Osteoblast (primary cell): Measurements from ENCODE around the gene HSP90AA1. TPM values are rescaled to one million over a fixed set of nuclear protein-coding genes. Genes with fewer than 3 reads are reported as not detected.
"Not testable (repeated sequence)": the region's sequence is repeated elsewhere in the genome, so short reads cannot be mapped to it uniquely, and the experiment has no call there.

Experiments used
- DNase-seq: peaks from one replicate; pipeline ENCODE4 v3.0.0; 2011; ENCODE audit warnings: low spot score, mixed read lengths; ENCODE audit not compliant: insufficient read length; ENCODE audit errors: missing footprints
- H2AFZ ChIP-seq: 2 replicates; pipeline ENCODE4 v1.6.0; 2011; ENCODE audit warnings: mild to moderate bottlenecking, low read length
- H3K27ac ChIP-seq: 2 replicates; pipeline ENCODE4 v1.5.1; 2011; ENCODE audit warnings: mild to moderate bottlenecking, low read depth, low read length, moderate library complexity
- H3K27me3 ChIP-seq: 2 replicates; pipeline ENCODE4 v1.6.0; 2012; ENCODE audit warnings: mild to moderate bottlenecking, control low read depth, inconsistent platforms, low read length, moderate library complexity; ENCODE audit not compliant: insufficient read depth
- H3K36me3 ChIP-seq: 2 replicates; pipeline ENCODE4 v1.5.1; 2011; ENCODE audit warnings: mild to moderate bottlenecking, low read length, control low read depth, moderate library complexity; ENCODE audit not compliant: insufficient read depth
- H3K4me1 ChIP-seq: 2 replicates; pipeline ENCODE4 v1.5.1; 2011; ENCODE audit warnings: mild to moderate bottlenecking, low read length, control low read depth, moderate library complexity; ENCODE audit not compliant: insufficient read depth
- H3K4me2 ChIP-seq: 2 replicates; pipeline ENCODE4 v1.6.0; 2011; ENCODE audit warnings: mild to moderate bottlenecking, low read length; ENCODE audit not compliant: insufficient read depth
- H3K4me3 ChIP-seq: fragments of 200-600 bp; sonication (generic); 3 replicates; pipeline ENCODE4 v1.5.1; 2012; ENCODE audit warnings: mild to moderate bottlenecking, low read length, inconsistent platforms; ENCODE audit not compliant: insufficient read depth
- H3K79me2 ChIP-seq: 2 replicates; pipeline ENCODE4 v1.6.0; 2012; ENCODE audit warnings: mild to moderate bottlenecking, low read length, control low read depth, inconsistent platforms; ENCODE audit not compliant: insufficient read depth
- H3K9me3 ChIP-seq: 2 replicates; pipeline ENCODE4 v1.5.1; 2011; ENCODE audit warnings: low read depth, low read length, control low read depth
- H4K20me1 ChIP-seq: 2 replicates; pipeline ENCODE4 v1.6.0; 2012; ENCODE audit warnings: mild to moderate bottlenecking, low read length, control low read depth; ENCODE audit not compliant: insufficient read depth
- CTCF ChIP-seq: IDR thresholded peaks from 2 replicates; pipeline ENCODE4 v1.5.1; 2011; ENCODE audit warnings: mild to moderate bottlenecking, low read depth, low read length, moderate library complexity; ENCODE audit errors: extremely low read depth
- total RNA-seq: library from RNA; depleted of rRNA; stranded (reverse); fragments of >200 nt; gene quantifications from 2 replicates; pipeline ENCODE4 v1.2.3, GENCODE V29; 2012

HSP90AA1 gene
- total RNA-seq, 1 donor: 193 TPM

- H4K20me1 ChIP-seq: peaks cover 2% of the 10 kb centered on the region
- H3K9me3 ChIP-seq: no peaks in the 10 kb centered on the region
- H3K27me3 ChIP-seq: no peaks in the 10 kb centered on the region
- H3K27ac ChIP-seq: no peak overlapping the region
- TF ChIP-seq CTCF: no peak
- H3K4me3 ChIP-seq: no peak overlapping the region
- no peak overlapping the region for H2AFZ ChIP-seq
- H3K79me2 ChIP-seq: no peaks in the 10 kb centered on the region
- H3K4me1 ChIP-seq: peaks cover 9% of the 10 kb centered on the region
- DNase-seq: no peak
- H3K4me2 ChIP-seq: no peak overlapping the region
- peaks cover 2% of the 10 kb centered on the region for H3K36me3 ChIP-seq
These were observed 12.4 kb downstream of the HSP90AA1 start for GRCh38 chr14:102074415-102074964.

GRCh38 chr14:102071283-102071998 is 15.4 kb downstream of the HSP90AA1 start:
- Histone ChIP-seq H3K4me3 (no peak overlapping the region), H4K20me1 (no peaks in the 10 kb centered on the region), H2AFZ (peak overlapping the region; percentile 70), H3K27me3 (no peaks in the 10 kb centered on the region), H3K27ac (peak overlapping the region; percentile 9), H3K79me2 (no peaks in the 10 kb centered on the region), H3K9me3 (no peaks in the 10 kb centered on the region), H3K4me2 (peak overlapping the region; percentile 36), H3K36me3 (no peaks in the 10 kb centered on the region), H3K4me1 (peaks cover 9% of the 10 kb centered on the region)
- TF ChIP-seq CTCF: no peak
- DNase-seq: peak; percentile 29

- Histone ChIP-seq H3K4me1 (peaks cover under 1% of the 10 kb centered on the region), H3K4me2 (no peak overlapping the region), H3K9me3 (no peaks in the 10 kb centered on the region), H3K27ac (no peak overlapping the region), H2AFZ (no peak overlapping the region), H3K36me3 (no peaks in the 10 kb centered on the region), H4K20me1 (no peaks in the 10 kb centered on the region), H3K27me3 (no peaks in the 10 kb centered on the region), H3K4me3 (no peak overlapping the region), H3K79me2 (no peaks in the 10 kb centered on the region)
- no peak for DNase-seq
- TF ChIP-seq CTCF: no peak
These were observed 20.8 kb downstream of the HSP90AA1 start for GRCh38 chr14:102066041-102066451.

- H3K36me3 ChIP-seq, H3K27me3 ChIP-seq, H2AFZ ChIP-seq, H4K20me1 ChIP-seq, H3K79me2 ChIP-seq, H3K4me3 ChIP-seq, H3K4me1 ChIP-seq, H3K4me2 ChIP-seq, H3K27ac ChIP-seq, DNase-seq, H3K9me3 ChIP-seq: not testable (repeated sequence)
These were observed 22.3 kb downstream of the HSP90AA1 start for GRCh38 chr14:102064590-102064989.
